Endothelial cell of umbilical vein (primary cell): ENCODE measurements around the gene MADCAM1. TPM values are rescaled to one million over a fixed set of nuclear protein-coding genes. Genes with fewer than 3 reads are reported as not detected.

Experiments
- BruUV-seq: library from RNA; stranded (reverse); fragments of 400-500 nt; replicated peaks from 2 replicates; lab custom pipeline; 2021; lab: Mats Ljungman, UMichigan
- CTCF ChIA-PET: fragments of 300-600, 350-600 bp; sonication (Branson Sonifier 250); formaldehyde crosslinking; loops from one replicate; lab custom pipeline; 2021; ENCODE audit warnings: antibody characterized with exemption, inconsistent platforms; lab: Charles Lee
- POLR2A ChIA-PET: fragments of 300-600, 350-600 bp; sonication (Branson Sonifier 250); formaldehyde crosslinking; loops from one replicate; lab custom pipeline; 2021; ENCODE audit warnings: antibody characterized with exemption, inconsistent platforms; lab: Charles Lee
- DNase-seq: peaks from one replicate; pipeline ENCODE4 v3.0.0-alpha.2; 2011; ENCODE audit warnings: low read depth, low spot score
- FAIRE-seq: peaks from 2 replicates; lab custom pipeline; 2011; peaks lifted over from hg19 to GRCh38; lab: Jason Lieb, UNC
- H2AFZ ChIP-seq: 2 replicates; pipeline ENCODE4 v1.6.0; 2012; ENCODE audit warnings: low read depth, low read length, control low read depth, inconsistent platforms
- H3K27ac ChIP-seq: 2 replicates; pipeline ENCODE4 v1.5.1; 2011; ENCODE audit warnings: low read depth, mild to moderate bottlenecking, control low read depth, low read length, moderate library complexity; ENCODE audit not compliant: insufficient read depth
- H3K27me3 ChIP-seq, 2 experiments: 2 replicates each; pipeline versions ENCODE4 v1.6.0 to v1.6.1; 2011; ENCODE audit warnings: low read length in 2 of 2, mixed read lengths in 1 of 2; ENCODE audit not compliant: control insufficient read depth in 2 of 2, insufficient read depth in 2 of 2
- H3K36me3 ChIP-seq, 2 experiments: 2 replicates in 1 of 2; 3 replicates in 1 of 2; pipeline ENCODE4 v1.5.1; 2011; ENCODE audit warnings: low read length in 2 of 2, mild to moderate bottlenecking in 1 of 2, moderate library complexity in 1 of 2; ENCODE audit not compliant: control insufficient read depth in 2 of 2, insufficient read depth in 2 of 2; ENCODE audit errors: extremely low read depth in 1 of 2
- H3K4me1 ChIP-seq: 3 replicates; pipeline ENCODE4 v1.5.1; 2011; ENCODE audit warnings: mild to moderate bottlenecking, low read length; ENCODE audit not compliant: control insufficient read depth, insufficient read depth; ENCODE audit errors: extremely low read depth
- H3K4me2 ChIP-seq: 2 replicates; pipeline ENCODE4 v1.6.1; 2011; ENCODE audit warnings: low read length, control low read depth, mixed read lengths; ENCODE audit not compliant: insufficient read depth
- H3K4me3 ChIP-seq, 3 experiments: fragments of 200-600 bp in 1 of 3; sonication (generic), shearing (Covaris generic) in 1 of 3; replicated peaks in 1 of 3; 2 replicates each; pipeline ENCODE4 v1.5.1; 2011 to 2016; ENCODE audit warnings: control low read depth in 3 of 3, low read length in 3 of 3, mild to moderate bottlenecking in 2 of 3, inconsistent platforms in 1 of 3, low read depth in 1 of 3, moderate library complexity in 1 of 3; ENCODE audit not compliant: insufficient read depth in 1 of 3
- H3K79me2 ChIP-seq: 2 replicates; pipeline ENCODE4 v1.6.0; 2012; ENCODE audit warnings: low read length, inconsistent platforms; ENCODE audit not compliant: control insufficient read depth, insufficient read depth
- H3K9ac ChIP-seq: replicated peaks from 2 replicates; pipeline ENCODE3; 2011; ENCODE audit warnings: low read length, control low read depth; ENCODE audit not compliant: insufficient read depth; ENCODE audit errors: extremely low read depth
- H3K9me1 ChIP-seq: replicated peaks from 3 replicates; pipeline ENCODE4 v1.6.0; 2011; ENCODE audit warnings: mild to moderate bottlenecking, low read length; ENCODE audit not compliant: control insufficient read depth, insufficient read depth; ENCODE audit errors: extremely low read depth
- H3K9me3 ChIP-seq: replicated peaks from 2 replicates; pipeline ENCODE4 v1.5.1; 2012; ENCODE audit warnings: low read length, inconsistent platforms; ENCODE audit not compliant: control insufficient read depth, insufficient read depth
- H4K20me1 ChIP-seq: replicated peaks from 2 replicates; pipeline ENCODE3; 2011; ENCODE audit warnings: mild to moderate bottlenecking, low read length; ENCODE audit not compliant: control insufficient read depth, insufficient read depth; ENCODE audit errors: extremely low read depth
- EZH2 ChIP-seq: IDR thresholded peaks from 2 replicates; pipeline ENCODE4 v1.6.1; 2012; ENCODE audit warnings: borderline replicate concordance, low read depth, mild to moderate bottlenecking, moderate library complexity, low read length, inconsistent platforms; ENCODE audit not compliant: severe bottlenecking
- FOS ChIP-seq: IDR thresholded peaks from 2 replicates; pipeline ENCODE4 v1.6.1; 2011; ENCODE audit warnings: mild to moderate bottlenecking, low read length, moderate library complexity, borderline replicate concordance; ENCODE audit not compliant: insufficient read depth
- GATA2 ChIP-seq: IDR thresholded peaks from 2 replicates; pipeline ENCODE4 v1.7.0; 2011; ENCODE audit warnings: low read depth, mild to moderate bottlenecking, moderate library complexity, mixed read lengths, low read length; ENCODE audit not compliant: insufficient read length, insufficient read depth
- JUN ChIP-seq: IDR thresholded peaks from 2 replicates; pipeline ENCODE4 v1.6.1; 2011; ENCODE audit warnings: borderline replicate concordance, low read depth; ENCODE audit not compliant: insufficient read length, insufficient read depth
- MYC ChIP-seq: IDR thresholded peaks from one replicate; pipeline ENCODE4 v1.6.1; 2011; ENCODE audit warnings: mild to moderate bottlenecking, low read depth, low read length
- POLR2A ChIP-seq: IDR thresholded peaks from 2 replicates; pipeline ENCODE4 v1.6.1; 2012; ENCODE audit warnings: low read depth, mild to moderate bottlenecking, control low read depth, low read length
- POLR2AphosphoS5 ChIP-seq: IDR thresholded peaks from 2 replicates; pipeline ENCODE4 v1.6.1; 2012; ENCODE audit warnings: low read depth, mild to moderate bottlenecking, control low read depth, low read length, moderate library complexity; ENCODE audit not compliant: insufficient read depth
- dilution Hi-C: fragments of 300-500 bp; cut with MboI; formaldehyde crosslinking; loops from one replicate; pipeline ENCODE4 v1.15.0; 2019; ENCODE audit warnings: low sequenced_read_pairs; ENCODE audit not compliant: extremely low pct_ligation_motif_present
- intact Hi-C: fragments of 100-400 bp; cut with micrococcal nuclease; formaldehyde crosslinking; loops from one replicate; pipeline ENCODE4 v1.10.0; 2022
- polyA plus RNA-seq, 4 experiments: library from polyadenylated mRNA; depleted of rRNA in 3 of 4; stranded (reverse) in 3 of 4; unstranded in 1 of 4; fragments of >200 nt; gene quantifications; 2 replicates each; pipeline versions ENCODE4 v1.2.1 to v1.2.3, GENCODE V29; 2011 to 2012; ENCODE audit warnings: missing spikeins in 1 of 4
- total RNA-seq: library from RNA; stranded (reverse); gene quantifications from 2 replicates; pipeline ENCODE4 v1.2.3, GENCODE V29; 2021
- TF ChIP-seq, protein P1 (sequence below): IDR thresholded peaks from 2 replicates; pipeline ENCODE4 v1.6.1; 2011; ENCODE audit not compliant: insufficient read depth, insufficient read length
- TF ChIP-seq, protein P2 (sequence below), 2 donors: IDR thresholded peaks; 1 replicate in 1 of 2; 2 replicates in 1 of 2; pipeline ENCODE4 v1.5.1; 2011; ENCODE audit warnings: low read length in 2 of 2, mild to moderate bottlenecking in 2 of 2, moderate library complexity in 2 of 2, control low read depth in 1 of 2, inconsistent platforms in 1 of 2, low read depth in 1 of 2; ENCODE audit not compliant: insufficient read depth in 1 of 2; ENCODE audit errors: extremely low read depth in 1 of 2

MADCAM1 gene
- total and polyA plus RNA-seq, 2 donors (not counting 3 experiments of a cell fraction or from before 2014, with no cell fraction given) = 0.07 to 0.31 TPM

DNA sequence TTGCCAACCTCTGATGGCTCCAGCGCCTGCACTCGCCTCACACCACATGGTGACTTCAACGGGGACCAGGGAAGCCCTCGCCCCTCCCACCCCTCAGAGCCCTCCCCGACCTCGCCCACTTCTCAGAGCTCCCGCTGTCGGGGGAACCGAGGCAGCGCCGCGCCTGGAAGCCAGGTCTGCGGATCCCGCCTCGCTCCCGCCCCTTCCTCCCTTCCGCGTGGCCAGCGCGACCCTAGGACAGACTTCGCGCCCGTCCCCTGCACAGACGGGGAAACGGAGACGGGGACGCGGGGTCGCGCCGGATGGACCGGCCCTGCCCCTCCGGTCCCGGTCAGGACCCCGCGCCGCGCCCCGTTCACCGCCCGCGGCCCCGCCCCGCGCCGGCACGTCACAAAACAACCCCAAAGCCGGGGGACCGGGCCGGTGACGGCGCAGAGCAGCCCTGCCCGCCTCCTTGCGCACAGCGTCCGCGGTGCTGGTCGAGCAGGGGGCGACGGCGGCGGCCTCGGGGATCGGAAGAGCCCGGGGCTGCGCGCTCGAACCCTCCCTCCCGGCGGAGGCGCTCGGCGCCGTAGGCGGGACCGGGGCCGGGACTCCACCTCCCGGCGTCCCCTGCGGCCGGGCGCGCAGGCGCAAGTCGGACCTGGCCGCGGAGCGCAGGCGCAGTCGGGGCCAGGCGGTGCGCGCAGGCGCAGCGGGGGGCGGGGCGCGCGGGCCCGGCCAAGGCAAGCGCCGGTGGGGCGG lies 34.9 kb downstream of the MADCAM1 start:
- Histone ChIP-seq H4K20me1 (no peaks in the 10 kb centered on the region), H2AFZ (peak overlapping the region; percentile 98), H3K9me1 (no peaks in the 10 kb centered on the region), H3K27ac (peak overlapping the region; percentile 70), H3K4me2 (peak overlapping the region; percentile 77), H3K9ac (peak overlapping the region; percentile 61), H3K4me3 (peak overlapping the region; percentile 57 to 88 (median 76)), H3K9me3 (no peaks in the 10 kb centered on the region), H3K79me2 (peaks cover 44% of the 10 kb centered on the region), H3K36me3 (peaks cover 0 to 10% of the 10 kb centered on the region in 2 experiments), H3K27me3 (no peaks in the 10 kb centered on the region), H3K4me1 (peaks cover 17% of the 10 kb centered on the region)
- DNase-seq (peak; percentile 73), FAIRE-seq (peak; percentile 77)
- POLR2A ChIA-PET = interaction anchor here (0.5 to 2.1 kb wide), 5 partner anchors 20 to 247 kb away, joined by 3 to 5 read pairs (median 4); no protein-coding TSS in a partner anchor
- intact Hi-C loops = loop anchor here (1.0 to 2.0 kb wide), 2 partner anchors 20 to 102 kb away; partner anchors contain the start of gene POLRMT
- dilution Hi-C loops = no loop called here
- BruUV-seq = no TSS peak
- CTCF ChIA-PET = interaction anchor here (1.2 to 3.4 kb wide), 5 partner anchors 11 to 203 kb away, joined by 4 to 36 read pairs (median 7); no protein-coding TSS in a partner anchor
- TF ChIP-seq GATA2 (no peak), POLR2AphosphoS5 (no peak), JUN (no peak), POLR2A (peak; percentile 20), FOS (no peak), MYC (no peak), EZH2 (no peak)
- TF ChIP-seq, protein P1, sequence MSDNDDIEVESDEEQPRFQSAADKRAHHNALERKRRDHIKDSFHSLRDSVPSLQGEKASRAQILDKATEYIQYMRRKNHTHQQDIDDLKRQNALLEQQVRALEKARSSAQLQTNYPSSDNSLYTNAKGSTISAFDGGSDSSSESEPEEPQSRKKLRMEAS = no peak
- TF ChIP-seq, protein P2, sequence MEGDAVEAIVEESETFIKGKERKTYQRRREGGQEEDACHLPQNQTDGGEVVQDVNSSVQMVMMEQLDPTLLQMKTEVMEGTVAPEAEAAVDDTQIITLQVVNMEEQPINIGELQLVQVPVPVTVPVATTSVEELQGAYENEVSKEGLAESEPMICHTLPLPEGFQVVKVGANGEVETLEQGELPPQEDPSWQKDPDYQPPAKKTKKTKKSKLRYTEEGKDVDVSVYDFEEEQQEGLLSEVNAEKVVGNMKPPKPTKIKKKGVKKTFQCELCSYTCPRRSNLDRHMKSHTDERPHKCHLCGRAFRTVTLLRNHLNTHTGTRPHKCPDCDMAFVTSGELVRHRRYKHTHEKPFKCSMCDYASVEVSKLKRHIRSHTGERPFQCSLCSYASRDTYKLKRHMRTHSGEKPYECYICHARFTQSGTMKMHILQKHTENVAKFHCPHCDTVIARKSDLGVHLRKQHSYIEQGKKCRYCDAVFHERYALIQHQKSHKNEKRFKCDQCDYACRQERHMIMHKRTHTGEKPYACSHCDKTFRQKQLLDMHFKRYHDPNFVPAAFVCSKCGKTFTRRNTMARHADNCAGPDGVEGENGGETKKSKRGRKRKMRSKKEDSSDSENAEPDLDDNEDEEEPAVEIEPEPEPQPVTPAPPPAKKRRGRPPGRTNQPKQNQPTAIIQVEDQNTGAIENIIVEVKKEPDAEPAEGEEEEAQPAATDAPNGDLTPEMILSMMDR (IDR thresholded peaks at IDR 0.05; ENCODE audit: extremely low read depth in 1 of 2, insufficient read depth in 1 of 2, low read depth in 1 of 2, low read length in 2 of 2) = peak in 1 of 2 donors; percentile 8
